Large intestine (tissue), 3 donors: ENCODE results near the gene ARHGAP42. TPM values are rescaled to one million over a fixed set of nuclear protein-coding genes. Genes with fewer than 3 reads are reported as not detected.

Experiments used
- DNase-seq, 2 donors: peaks; one replicate each; pipeline versions ENCODE4 v3.0.0 to v3.0.0-alpha.2; 2013
- H3K27ac ChIP-seq: one replicate; pipeline ENCODE4 v1.5.1; 2013; ENCODE audit warnings: low read length
- H3K27me3 ChIP-seq: 2 replicates; pipeline ENCODE4 v1.6.1; 2013; ENCODE audit warnings: low read length; ENCODE audit not compliant: control insufficient read depth, insufficient read depth
- H3K36me3 ChIP-seq: 2 replicates; pipeline ENCODE4 v1.6.1; 2013; ENCODE audit warnings: low read length; ENCODE audit not compliant: control insufficient read depth, insufficient read depth
- H3K4me1 ChIP-seq: one replicate; pipeline ENCODE4 v1.6.1; 2013; ENCODE audit warnings: low read length; ENCODE audit not compliant: control insufficient read depth, insufficient read depth
- H3K4me3 ChIP-seq: one replicate; pipeline ENCODE4 v1.5.1; 2013; ENCODE audit warnings: low read length
- H3K9me3 ChIP-seq: one replicate; pipeline ENCODE4 v1.6.1; 2013; ENCODE audit warnings: mild to moderate bottlenecking, low read depth, low read length, moderate library complexity; ENCODE audit not compliant: control insufficient read depth
- WGBS: methylation state at CpG from one replicate; pipeline ENCODE4 v1.1.5; 2013; ENCODE audit warnings: low lambda C conversion rate; ENCODE audit not compliant: insufficient coverage; 5-methylcytosine and 5-hydroxymethylcytosine counted together
- polyA plus RNA-seq: library from polyadenylated mRNA; unstranded; fragments of 120-200 nt; gene quantifications from one replicate; pipeline ENCODE4 v1.2.1, GENCODE V29; 2013

ARHGAP42 gene
- polyA plus RNA-seq, 1 donor, result 18.2 TPM

DNA sequence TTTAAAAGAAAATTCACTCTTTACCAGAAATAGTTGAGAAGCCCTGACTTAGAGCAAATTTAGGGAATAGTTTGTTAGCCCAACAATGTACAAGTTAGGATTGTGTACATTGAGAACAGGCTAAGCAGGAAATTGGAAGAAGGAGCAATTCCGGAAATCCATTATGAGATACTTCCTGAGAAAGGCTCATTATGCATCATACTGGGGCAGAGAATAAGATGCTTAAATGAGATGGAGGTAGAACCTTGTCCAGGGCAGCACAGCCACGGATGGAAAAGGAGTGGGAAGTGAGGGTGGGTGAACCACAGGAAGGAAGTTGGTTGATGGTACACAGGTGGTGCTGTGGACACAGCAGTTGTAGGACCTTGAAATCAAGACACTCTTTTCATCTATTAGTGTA, 262.4 kb downstream of the ARHGAP42 start:
- peaks cover 5% of the 10 kb centered on the region for H3K36me3 ChIP-seq
- DNase-seq, result no peak
- WGBS, result 100% methylated on average over 1 of the region's 2 CpGs
- H3K4me1 ChIP-seq, result no peaks in the 10 kb centered on the region
- no peaks in the 10 kb centered on the region for H3K27me3 ChIP-seq
- no peak overlapping the region for H3K27ac ChIP-seq
- H3K4me3 ChIP-seq, result no peak overlapping the region
- no peaks in the 10 kb centered on the region for H3K9me3 ChIP-seq

GRCh38 chr11:100955318-100955717, 268.2 kb downstream of the ARHGAP42 start:
- H3K27ac ChIP-seq, result no peak overlapping the region
- WGBS, result 100% methylated on average over 1 of the region's 1 CpG

GRCh38 chr11:100956351-100956750, 269.3 kb downstream of the ARHGAP42 start:
- H3K4me1 ChIP-seq, result no peaks in the 10 kb centered on the region
- no peak for DNase-seq
- peaks cover 5% of the 10 kb centered on the region for H3K36me3 ChIP-seq
- no peaks in the 10 kb centered on the region for H3K27me3 ChIP-seq
- H3K9me3 ChIP-seq, result no peaks in the 10 kb centered on the region
- H3K4me3 ChIP-seq, result no peak overlapping the region
- H3K27ac ChIP-seq, result no peak overlapping the region

More at GRCh38 chr11:100955318-100955717, 268.2 kb downstream of the ARHGAP42 start:
- no peaks in the 10 kb centered on the region for H3K9me3 ChIP-seq
- no peak for DNase-seq
- no peaks in the 10 kb centered on the region for H3K27me3 ChIP-seq
- H3K36me3 ChIP-seq, result peaks cover 5% of the 10 kb centered on the region
- H3K4me1 ChIP-seq, result no peaks in the 10 kb centered on the region
- no peak overlapping the region for H3K4me3 ChIP-seq

DNA sequence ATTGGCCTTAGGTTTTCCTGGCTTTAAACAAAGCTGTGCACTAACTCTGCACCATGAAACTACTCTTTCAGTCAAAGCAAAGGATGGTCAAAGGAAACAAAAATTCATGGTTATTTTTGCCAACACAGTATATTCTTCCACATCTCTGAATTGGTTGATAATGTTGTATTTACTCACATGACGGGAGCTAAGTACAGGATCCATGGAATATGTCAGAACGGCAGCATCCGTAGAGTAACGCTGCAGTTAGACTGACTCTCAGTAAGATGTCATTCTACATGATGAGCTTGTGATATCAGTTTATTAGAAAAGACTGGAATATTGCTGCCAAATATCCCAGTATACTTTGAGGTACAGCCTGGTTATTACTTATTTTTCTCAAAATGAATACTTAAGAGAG, 270.4 kb downstream of the ARHGAP42 start:
- no peaks in the 10 kb centered on the region for H3K4me1 ChIP-seq
- H3K27ac ChIP-seq, result no peak overlapping the region
- H3K27me3 ChIP-seq, result no peaks in the 10 kb centered on the region
- DNase-seq, result no peak
- no peak overlapping the region for H3K4me3 ChIP-seq
- WGBS, result no CpG with 5 or more reads among the region's 4 CpGs
- H3K36me3 ChIP-seq, result peaks cover 6% of the 10 kb centered on the region
- H3K9me3 ChIP-seq, result no peaks in the 10 kb centered on the region

GRCh38 chr11:100961633-100962032, 274.5 kb downstream of the ARHGAP42 start:
- no CpG with 5 or more reads among the region's 2 CpGs for WGBS
- peaks cover 25% of the 10 kb centered on the region for H3K36me3 ChIP-seq

DNA sequence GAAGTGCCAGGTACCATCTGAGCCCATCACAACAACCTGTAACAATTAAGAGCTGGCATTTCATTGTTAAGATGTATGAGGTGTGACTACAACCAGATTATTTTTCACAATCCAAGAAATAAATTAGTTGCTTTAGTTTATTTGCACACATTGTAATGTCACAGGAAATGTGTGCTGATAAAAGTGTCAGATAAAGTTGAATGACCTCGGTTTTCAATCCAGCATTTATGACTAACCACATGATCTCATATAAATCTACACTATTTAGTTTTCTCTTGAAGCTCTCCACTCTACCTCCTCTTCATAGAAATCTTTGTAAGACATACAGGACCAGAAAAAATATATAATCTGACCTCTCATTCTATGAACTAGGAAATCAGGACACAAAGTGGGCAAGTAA, 276.3 kb downstream of the ARHGAP42 start:
- Histone ChIP-seq H3K4me1 (no peaks in the 10 kb centered on the region), H3K36me3 (peaks cover 25% of the 10 kb centered on the region), H3K4me3 (no peak overlapping the region), H3K9me3 (peaks cover 6% of the 10 kb centered on the region), H3K27ac (no peak overlapping the region), H3K27me3 (no peaks in the 10 kb centered on the region)
- WGBS, result 33% methylated on average over 1 of the region's 1 CpG
- DNase-seq, result no peak

More at GRCh38 chr11:100961633-100962032, 274.5 kb downstream of the ARHGAP42 start:
- H3K4me1 ChIP-seq, result no peaks in the 10 kb centered on the region
- H3K4me3 ChIP-seq, result no peak overlapping the region
- H3K27ac ChIP-seq, result no peak overlapping the region
- H3K27me3 ChIP-seq, result no peaks in the 10 kb centered on the region
- no peak for DNase-seq
- H3K9me3 ChIP-seq, result no peaks in the 10 kb centered on the region

DNA sequence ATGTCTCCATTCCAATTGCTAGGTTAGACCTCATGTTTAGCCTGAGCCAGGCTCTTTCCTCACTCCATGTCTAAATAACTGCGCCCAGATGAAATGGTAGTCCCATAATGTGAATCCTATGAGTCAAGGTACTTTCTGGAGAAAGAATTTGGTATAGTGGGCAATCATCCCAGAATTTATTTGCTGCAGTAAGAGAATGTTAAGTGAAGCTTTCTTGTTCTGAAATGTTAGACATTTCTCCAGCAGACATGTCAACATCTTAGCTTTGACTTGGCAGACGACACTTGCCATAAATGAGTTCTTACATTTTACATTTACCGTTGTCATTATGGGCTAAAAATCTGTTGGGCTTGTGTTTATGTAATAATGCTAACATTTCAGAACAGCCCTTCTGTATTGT, 277.3 kb downstream of the ARHGAP42 start:
- Histone ChIP-seq H3K4me1 (no peaks in the 10 kb centered on the region), H3K27ac (no peak overlapping the region), H3K9me3 (peaks cover 12% of the 10 kb centered on the region), H3K4me3 (no peak overlapping the region), H3K27me3 (no peaks in the 10 kb centered on the region), H3K36me3 (peaks cover 25% of the 10 kb centered on the region)
- 100% methylated on average over 1 of the region's 3 CpGs for WGBS
- DNase-seq, result no peak

DNA sequence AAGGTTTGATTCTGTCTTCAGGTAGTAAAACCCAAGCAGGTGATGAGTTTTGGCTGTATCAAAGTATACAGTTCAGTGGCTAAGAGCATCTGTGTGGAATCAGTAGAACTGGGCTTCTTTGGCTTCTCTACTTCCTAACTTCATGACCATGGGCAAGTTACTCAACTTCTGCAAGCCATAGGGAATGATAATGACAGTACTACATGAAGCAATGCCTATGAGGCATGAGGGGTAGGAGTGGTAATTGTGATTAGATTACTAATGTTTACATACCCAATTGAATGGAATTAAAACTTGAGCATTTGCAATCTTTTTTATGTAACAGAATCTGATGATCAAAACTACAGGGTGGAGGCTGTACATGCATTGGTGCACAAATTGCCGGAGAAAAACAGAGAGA, 278.3 kb downstream of the ARHGAP42 start:
- H3K4me1 ChIP-seq, result no peaks in the 10 kb centered on the region
- no peaks in the 10 kb centered on the region for H3K27me3 ChIP-seq
- H3K9me3 ChIP-seq, result peaks cover 12% of the 10 kb centered on the region
- H3K4me3 ChIP-seq, result no peak overlapping the region
- WGBS, result no CpG with 5 or more reads among the region's 1 CpG
- no peak overlapping the region for H3K27ac ChIP-seq
- DNase-seq, result no peak
- H3K36me3 ChIP-seq, result peaks cover 25% of the 10 kb centered on the region

GRCh38 chr11:100966366-100966765, 279.3 kb downstream of the ARHGAP42 start:
- Histone ChIP-seq H3K4me1 (no peaks in the 10 kb centered on the region), H3K27ac (no peak overlapping the region), H3K36me3 (peaks cover 26% of the 10 kb centered on the region), H3K9me3 (peaks cover 12% of the 10 kb centered on the region), H3K27me3 (no peaks in the 10 kb centered on the region), H3K4me3 (no peak overlapping the region)
- no peak for DNase-seq

DNA sequence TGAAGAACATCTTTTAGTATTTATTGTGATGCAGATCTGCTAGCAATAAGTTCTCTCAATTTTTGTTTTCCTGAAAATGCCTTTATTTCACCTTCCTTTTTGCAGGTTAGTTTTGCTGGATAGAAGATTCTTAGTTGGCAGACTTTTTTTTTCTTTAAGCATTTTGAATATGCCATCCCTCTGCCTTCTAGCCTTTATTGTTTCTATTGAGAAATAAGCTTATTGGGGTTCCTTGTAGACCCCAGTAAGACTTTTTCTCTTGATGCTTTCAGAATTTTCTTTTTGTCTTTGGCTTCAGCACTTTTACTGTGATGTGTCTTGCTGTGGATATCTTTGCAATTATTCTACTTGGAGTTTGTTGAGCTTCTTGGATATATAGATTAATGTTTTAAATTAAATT, 281.9 kb downstream of the ARHGAP42 start:
- no peak for DNase-seq
- no peak overlapping the region for H3K4me3 ChIP-seq
- H3K36me3 ChIP-seq, result peaks cover 20% of the 10 kb centered on the region
- H3K27ac ChIP-seq, result no peak overlapping the region
- no peaks in the 10 kb centered on the region for H3K27me3 ChIP-seq
- H3K4me1 ChIP-seq, result no peaks in the 10 kb centered on the region
- peaks cover 12% of the 10 kb centered on the region for H3K9me3 ChIP-seq

DNA sequence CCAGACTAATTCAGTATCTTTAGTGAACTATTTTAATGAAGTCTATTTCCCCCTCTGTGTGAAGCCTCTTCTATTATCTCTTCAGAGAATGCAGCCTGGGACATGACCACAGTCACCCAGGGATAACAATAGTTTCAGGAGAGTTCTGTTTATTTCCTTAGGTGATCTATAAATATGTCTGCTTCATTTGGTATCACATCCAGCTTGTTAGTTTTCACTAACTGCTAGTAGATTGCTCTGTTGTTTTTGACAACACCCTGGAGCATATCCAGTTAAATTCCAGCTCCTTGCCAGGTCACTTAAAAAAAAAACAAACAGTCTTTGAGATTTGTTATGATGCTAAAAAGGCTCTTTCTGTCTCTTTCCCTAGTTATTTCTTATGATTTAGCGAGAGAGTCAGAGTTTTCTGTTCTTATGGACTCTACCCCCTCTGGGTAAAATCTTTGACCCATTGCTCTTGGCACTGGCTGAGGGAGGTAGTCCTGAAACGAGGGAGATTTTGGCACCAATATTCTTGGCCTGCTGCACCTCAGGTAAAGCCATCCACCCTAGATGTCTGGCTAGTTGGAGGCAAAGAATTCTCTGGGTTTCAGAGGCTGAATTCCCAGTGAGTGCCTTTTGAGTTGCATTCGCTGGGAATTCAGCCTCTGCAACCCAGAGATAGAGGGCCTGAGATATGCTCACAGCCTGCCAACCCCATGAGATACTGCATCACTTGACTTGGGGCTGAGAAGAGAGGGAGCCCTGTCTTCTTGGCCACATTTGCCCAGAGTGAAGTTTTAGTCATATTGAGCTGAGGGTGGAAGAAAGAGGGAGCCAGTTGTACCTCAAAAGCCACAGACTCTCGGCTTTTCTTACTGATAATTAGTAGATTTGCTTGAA, 283.4 kb downstream of the ARHGAP42 start:
- H3K4me3 ChIP-seq, result no peak overlapping the region
- H3K4me1 ChIP-seq, result no peaks in the 10 kb centered on the region
- peaks cover 11% of the 10 kb centered on the region for H3K36me3 ChIP-seq
- H3K9me3 ChIP-seq, result peaks cover 12% of the 10 kb centered on the region
- WGBS, result 100% methylated on average over 1 of the region's 4 CpGs
- H3K27me3 ChIP-seq, result no peaks in the 10 kb centered on the region
- H3K27ac ChIP-seq, result no peak overlapping the region
- no peak for DNase-seq
